GM12892 (cell line): ENCODE measurements around the gene WARS2.

Experiments used
- DNase-seq: peaks from one replicate; pipeline ENCODE4 v3.0.0; 2011; ENCODE audit not compliant: insufficient read length
- FAIRE-seq: peaks from 2 replicates; lab custom pipeline; 2011; peaks lifted over from hg19 to GRCh38; lab: Jason Lieb, UNC
- POLR2A ChIP-seq: IDR thresholded peaks from 2 replicates; pipeline ENCODE4 v1.6.1; 2011; ENCODE audit warnings: low read depth, low read length, control low read depth
- POLR2AphosphoS5 ChIP-seq: IDR thresholded peaks from 2 replicates; pipeline ENCODE4 v1.6.1; 2011; ENCODE audit warnings: low read depth, low read length, control low read depth
- TAF1 ChIP-seq: IDR thresholded peaks from 2 replicates; pipeline ENCODE4 v1.6.1; 2011; ENCODE audit warnings: low read depth, mild to moderate bottlenecking, control low read depth, low read length, borderline replicate concordance

Gene WARS2

DNA sequence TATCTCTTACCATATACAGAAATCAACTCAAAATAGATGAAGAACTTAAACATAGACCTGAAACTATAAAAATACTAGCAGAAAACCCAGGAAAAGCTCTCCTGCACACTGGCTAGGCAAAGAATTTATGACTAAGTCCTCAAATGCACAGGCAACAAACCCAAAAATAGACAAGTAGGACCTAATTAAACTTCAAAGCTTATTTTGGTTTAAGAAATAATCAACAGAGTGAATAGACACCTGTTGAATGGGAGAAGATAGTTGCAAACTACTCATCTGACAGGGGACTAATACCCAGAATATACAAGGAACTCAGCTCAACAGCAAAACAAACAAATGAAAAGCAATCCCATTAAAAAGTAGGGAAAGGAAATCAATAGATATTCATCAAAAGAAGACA, 40.7 kb downstream of the WARS2 start:
- no peak for TF ChIP-seq TAF1
- FAIRE-seq (no peak), DNase-seq (no peak)

DNA sequence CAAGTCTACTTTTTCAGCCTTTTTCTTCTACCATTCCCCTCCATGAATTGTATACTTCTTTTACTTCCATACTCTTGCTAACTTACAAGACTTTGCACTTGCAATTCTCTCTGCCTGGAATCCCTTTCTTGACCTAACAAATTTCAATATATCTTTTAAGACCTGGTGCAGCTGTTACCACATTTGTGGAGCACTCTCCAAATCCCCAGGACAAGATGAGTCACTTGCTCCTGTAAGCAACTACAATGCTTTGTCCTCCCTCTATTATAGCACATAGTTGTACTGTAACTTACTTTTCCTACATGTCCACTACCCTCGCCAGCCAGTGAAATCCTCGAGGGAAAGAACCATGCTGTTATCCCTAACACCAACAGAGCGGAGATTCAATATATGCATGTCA, 43.1 kb downstream of the WARS2 start:
- TF ChIP-seq POLR2AphosphoS5: no peak
- TF ChIP-seq TAF1: no peak
- TF ChIP-seq POLR2A: no peak
- FAIRE-seq (no peak), DNase-seq (no peak)

- DNase-seq (no peak), FAIRE-seq (no peak)
- TF ChIP-seq POLR2AphosphoS5: no peak
- TF ChIP-seq TAF1: no peak
These were observed 46.7 kb downstream of the WARS2 start for GRCh38 chr1:119093721-119094120.

DNA sequence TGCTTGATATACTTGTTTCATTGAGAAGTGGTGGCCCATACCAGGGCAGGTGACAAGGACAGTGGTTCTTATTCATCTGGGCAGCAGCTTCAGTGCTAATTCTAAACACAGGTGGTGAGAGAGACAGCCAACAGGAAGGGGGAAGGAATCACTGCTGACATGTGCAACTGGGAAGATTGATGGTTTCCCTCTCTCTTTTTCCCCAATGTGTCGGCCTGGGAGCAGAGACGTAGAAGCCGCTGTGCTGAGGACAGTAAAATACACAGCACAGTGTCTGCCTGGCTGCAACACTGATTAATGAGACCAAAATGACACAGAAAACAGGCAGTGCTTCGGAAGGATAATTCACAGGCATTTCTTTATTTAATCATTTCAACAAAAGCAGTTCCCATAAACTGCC, 48.8 kb downstream of the WARS2 start:
- no peak for DNase-seq
- FAIRE-seq: no peak
- TF ChIP-seq POLR2A (no peak), POLR2AphosphoS5 (no peak), TAF1 (no peak)

DNA sequence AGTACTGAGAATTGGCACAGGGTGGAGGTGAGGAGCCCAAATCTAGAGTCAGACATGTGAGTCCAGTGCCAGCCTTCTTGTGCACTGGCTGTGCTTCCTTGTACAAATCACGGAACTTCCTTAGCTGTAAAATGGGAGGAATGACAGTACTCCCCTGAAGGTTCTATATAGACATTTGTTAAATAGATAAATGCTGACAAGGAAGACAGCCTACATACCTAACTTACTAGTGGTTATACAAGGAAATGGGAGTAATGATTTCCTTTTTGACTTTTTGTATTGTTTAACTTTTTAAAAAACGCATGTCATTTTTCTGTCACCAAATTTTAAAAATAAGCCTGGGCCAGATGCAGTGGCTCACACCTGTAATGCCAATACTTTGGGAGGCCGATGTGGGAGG, 50.2 kb downstream of the WARS2 start:
- no peak for DNase-seq
- TF ChIP-seq TAF1 (no peak), POLR2AphosphoS5 (no peak), POLR2A (no peak)
- FAIRE-seq: no peak

DNA sequence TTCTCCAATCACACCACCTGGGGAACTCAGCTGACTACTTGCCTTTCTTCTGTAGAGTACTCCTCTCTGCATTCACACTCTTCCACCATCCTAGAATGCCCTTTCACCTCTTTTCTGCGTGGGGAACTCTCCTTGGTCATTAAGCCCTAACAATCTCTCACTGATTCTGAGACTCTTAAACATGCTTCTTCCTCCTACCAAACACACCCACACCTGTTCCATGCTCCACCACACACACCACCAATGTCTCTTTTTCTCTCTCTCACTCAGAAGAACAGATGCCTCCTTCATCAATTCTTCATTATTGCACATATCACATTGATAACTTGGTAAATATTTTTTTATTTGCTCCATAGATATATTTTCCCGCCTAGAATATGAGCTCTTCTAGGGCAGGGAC, 53.6 kb downstream of the WARS2 start:
- FAIRE-seq (no peak), DNase-seq (no peak)
- TF ChIP-seq TAF1: no peak
- no peak for TF ChIP-seq POLR2A
- no peak for TF ChIP-seq POLR2AphosphoS5

DNA sequence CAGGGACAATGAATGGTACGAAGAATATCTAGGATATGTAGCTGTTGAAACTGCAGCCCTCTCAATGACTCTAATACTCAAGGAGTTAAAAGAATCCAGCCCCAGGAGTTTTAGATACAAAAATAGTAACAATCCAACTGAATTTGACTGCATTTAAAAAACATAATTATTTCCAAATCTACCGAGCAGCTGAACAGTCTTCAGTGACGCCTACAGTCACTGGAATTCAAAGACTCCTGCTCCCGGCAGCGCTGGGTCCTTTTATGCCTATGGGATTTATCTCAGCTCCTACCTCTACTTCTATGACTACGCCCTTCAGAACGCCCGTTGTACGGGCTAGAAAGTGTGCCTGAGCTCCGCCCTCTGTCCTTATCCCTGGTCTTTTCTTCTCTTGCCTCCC, 55.7 kb downstream of the WARS2 start:
- DNase-seq: no peak
- TF ChIP-seq POLR2AphosphoS5 (no peak), TAF1 (no peak), POLR2A (no peak)
- no peak for FAIRE-seq

DNA sequence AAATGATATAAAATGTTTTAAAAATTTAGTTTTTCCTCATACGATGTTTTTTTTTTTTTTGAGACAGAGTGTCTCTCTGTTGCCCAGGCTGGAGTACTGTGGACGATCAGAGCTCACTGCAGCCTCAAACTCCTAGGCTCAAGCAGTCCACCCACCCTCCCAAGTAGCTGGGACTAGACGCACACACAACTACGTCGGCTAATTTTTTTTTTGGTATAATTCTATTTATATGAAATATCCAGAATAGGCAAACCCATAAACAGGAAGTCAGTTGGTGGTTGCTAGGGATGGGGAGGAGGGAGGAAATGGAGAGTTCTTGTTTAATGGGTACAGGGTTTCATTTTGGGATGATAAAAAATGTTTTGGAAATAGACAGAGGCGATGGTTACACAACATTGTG, 56.5 kb downstream of the WARS2 start:
- no peak for FAIRE-seq
- no peak for TF ChIP-seq POLR2A
- TF ChIP-seq POLR2AphosphoS5: no peak
- TF ChIP-seq TAF1: no peak
- DNase-seq: no peak

DNA sequence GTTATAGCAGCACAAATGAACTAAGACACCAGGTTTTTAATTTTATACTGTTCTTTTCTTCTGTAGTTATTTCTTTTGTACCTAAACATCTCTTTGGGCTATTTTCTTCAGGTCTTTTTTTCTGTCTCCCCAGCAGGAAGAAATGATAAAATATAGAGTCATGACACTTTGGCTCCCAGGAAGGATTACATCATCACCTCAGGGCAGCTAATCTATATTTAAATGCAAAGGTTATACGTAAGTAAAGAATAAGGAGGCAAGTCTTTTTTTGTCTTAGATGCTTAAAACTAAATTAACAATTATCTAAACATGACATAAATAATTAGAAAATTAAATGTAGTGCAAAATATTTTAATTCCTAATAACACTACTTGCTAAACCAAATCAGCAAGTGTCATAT, 57.0 kb downstream of the WARS2 start:
- FAIRE-seq (no peak), DNase-seq (no peak)
- TF ChIP-seq POLR2AphosphoS5: no peak
- no peak for TF ChIP-seq TAF1

- no peak for TF ChIP-seq TAF1
- no peak for TF ChIP-seq POLR2A
- TF ChIP-seq POLR2AphosphoS5: no peak
- no peak for DNase-seq
- FAIRE-seq: no peak
These were observed 58.8 kb downstream of the WARS2 start for GRCh38 chr1:119081700-119082099.

DNA sequence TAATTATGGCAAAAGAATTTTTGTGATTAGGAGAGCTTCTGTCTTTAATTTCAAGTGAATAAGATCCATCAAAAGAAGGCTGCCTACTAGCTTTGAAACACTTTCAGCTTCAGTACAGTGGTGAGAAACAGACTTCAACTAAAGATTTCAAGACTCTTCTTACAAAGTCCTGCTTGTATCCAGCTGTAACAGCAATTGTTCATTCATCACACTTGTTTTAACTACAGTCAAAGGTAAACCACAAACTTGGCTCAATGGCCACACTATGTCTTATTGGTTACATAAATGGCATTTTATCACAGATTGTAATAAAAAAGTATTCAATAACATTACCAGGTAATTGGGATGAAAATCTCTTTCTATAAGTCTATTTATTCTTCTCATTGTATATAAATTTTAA, 59.2 kb downstream of the WARS2 start:
- DNase-seq (no peak), FAIRE-seq (no peak)
- TF ChIP-seq POLR2A: no peak
- TF ChIP-seq POLR2AphosphoS5: no peak
- no peak for TF ChIP-seq TAF1

DNA sequence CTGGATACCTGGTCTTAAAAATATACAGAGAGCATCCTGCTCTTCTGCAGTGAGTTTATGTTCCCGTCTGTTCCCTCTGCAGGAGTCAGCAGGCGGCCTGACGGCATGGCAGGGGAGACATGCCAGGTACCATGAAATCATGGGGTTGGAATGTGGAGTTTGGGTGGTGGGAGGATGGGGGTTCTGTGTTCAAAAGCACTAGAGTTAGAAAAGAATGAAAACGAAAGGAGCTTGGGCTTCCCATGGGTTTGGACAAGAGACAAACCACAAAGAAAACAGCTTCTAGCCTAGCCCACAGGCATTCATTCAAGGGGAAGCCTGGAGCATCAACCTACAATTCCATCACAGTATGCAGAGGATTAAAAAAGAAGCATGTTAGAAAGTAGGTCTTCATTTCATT, 59.9 kb downstream of the WARS2 start:
- no peak for TF ChIP-seq TAF1
- TF ChIP-seq POLR2A: no peak
- no peak for TF ChIP-seq POLR2AphosphoS5
- FAIRE-seq (no peak), DNase-seq (no peak)

DNA sequence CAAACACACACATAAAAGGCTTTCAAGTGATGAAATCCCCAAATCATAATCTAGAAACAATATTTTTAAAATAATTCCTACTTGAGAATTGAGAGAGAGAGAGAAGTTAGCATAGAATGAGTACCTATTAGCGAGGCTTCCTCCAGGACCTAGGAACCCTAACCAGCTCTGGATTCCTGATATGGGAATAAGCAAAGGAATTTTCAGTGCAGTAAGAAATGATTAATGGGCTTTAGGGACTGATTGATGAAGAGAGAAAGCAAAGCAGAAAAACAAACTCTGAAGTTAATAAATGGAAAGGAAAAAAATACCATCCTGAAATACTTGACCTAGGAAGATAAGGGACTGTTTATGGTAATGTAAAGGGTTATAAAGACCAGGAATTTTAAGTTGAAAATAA, 60.6 kb downstream of the WARS2 start:
- FAIRE-seq: no peak
- TF ChIP-seq TAF1 (no peak), POLR2A (no peak), POLR2AphosphoS5 (no peak)
- DNase-seq: no peak

- TF ChIP-seq POLR2A (no peak), TAF1 (no peak), POLR2AphosphoS5 (no peak)
- DNase-seq (no peak), FAIRE-seq (no peak)
These were observed 64.8 kb downstream of the WARS2 start for GRCh38 chr1:119075614-119076013.
